SJSA1 (cell line): ENCODE data around the gene ANKRD13D. TPM values are rescaled to one million over a fixed set of nuclear protein-coding genes. Genes with fewer than 3 reads are reported as not detected.
A peak's percentile ranks its signal among the peaks of the same experiment; 100 is the strongest.

Experiments
- DNase-seq, 2 experiments: peaks; one replicate each; pipeline ENCODE4 v3.0.0-alpha.2; 2015 to 2020; ENCODE audit warnings: low spot score in 2 of 2, low read depth in 1 of 2
- H3K27ac ChIP-seq: fragments of 250-450 bp; sonication (Bioruptor Pico); 2 replicates; pipeline ENCODE4 v1.5.1; 2020; ENCODE audit warnings: mild to moderate bottlenecking, moderate library complexity
- H3K27me3 ChIP-seq: fragments of 250-450 bp; sonication (Bioruptor Pico); replicated peaks from 2 replicates; pipeline ENCODE4 v1.5.1; 2020; ENCODE audit warnings: mild to moderate bottlenecking, moderate library complexity
- H3K36me3 ChIP-seq: fragments of 250-450 bp; sonication (Bioruptor Pico); 2 replicates; pipeline ENCODE4 v1.5.1; 2020; ENCODE audit warnings: mild to moderate bottlenecking
- H3K4me1 ChIP-seq: fragments of 250-450 bp; sonication (Bioruptor Pico); replicated peaks from 2 replicates; pipeline ENCODE4 v1.6.1; 2021; ENCODE audit warnings: mild to moderate bottlenecking
- H3K4me3 ChIP-seq: fragments of 250-450 bp; sonication (Bioruptor Pico); 2 replicates; pipeline ENCODE4 v1.5.1; 2020; ENCODE audit warnings: mild to moderate bottlenecking
- H3K9me3 ChIP-seq: fragments of 250-450 bp; sonication (Bioruptor Pico); replicated peaks from 2 replicates; pipeline ENCODE4 v1.5.1; 2020; ENCODE audit warnings: mild to moderate bottlenecking
- total RNA-seq: library from RNA; depleted of rRNA; stranded (reverse); fragments of >200 nt; shearing (Covaris generic); gene quantifications from 2 replicates; pipeline ENCODE4 v1.2.3, GENCODE V29; 2014

ANKRD13D gene
- total RNA-seq, 1 experiment from 2014 or later, result 40.2 TPM

DNA sequence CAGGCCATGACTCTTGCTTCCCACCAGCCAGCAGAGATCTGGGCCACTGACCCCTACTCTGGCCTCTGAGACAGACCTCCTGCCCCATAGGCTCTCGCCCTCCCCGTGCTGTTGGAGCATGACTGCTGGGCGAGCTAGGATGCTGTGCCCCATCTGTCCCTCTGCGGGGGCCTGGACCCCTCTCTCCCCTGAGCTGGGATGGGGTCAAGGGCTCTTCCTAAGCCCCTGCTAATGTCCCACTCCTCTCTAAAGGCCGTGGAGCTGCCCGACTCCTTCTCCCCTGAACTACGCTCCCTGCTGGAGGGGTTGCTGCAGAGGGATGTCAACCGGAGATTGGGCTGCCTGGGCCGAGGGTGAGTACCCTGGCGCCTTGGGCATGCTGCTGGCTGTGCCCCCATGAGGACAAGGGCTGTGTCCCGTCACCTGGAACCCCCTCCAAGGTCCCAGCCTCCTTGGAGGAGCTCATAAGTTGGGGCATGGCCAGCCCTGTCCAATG is 6.2 kb upstream of the ANKRD13D start:
- H3K27me3 ChIP-seq, result no peaks in the 10 kb centered on the region
- H3K27ac ChIP-seq, result no peak overlapping the region
- no peak overlapping the region for H3K4me3 ChIP-seq
- DNase-seq, result no peak
- H3K36me3 ChIP-seq, result peaks cover 100% of the 10 kb centered on the region
- no peaks in the 10 kb centered on the region for H3K9me3 ChIP-seq
- H3K4me1 ChIP-seq, result peaks cover 14% of the 10 kb centered on the region

DNA sequence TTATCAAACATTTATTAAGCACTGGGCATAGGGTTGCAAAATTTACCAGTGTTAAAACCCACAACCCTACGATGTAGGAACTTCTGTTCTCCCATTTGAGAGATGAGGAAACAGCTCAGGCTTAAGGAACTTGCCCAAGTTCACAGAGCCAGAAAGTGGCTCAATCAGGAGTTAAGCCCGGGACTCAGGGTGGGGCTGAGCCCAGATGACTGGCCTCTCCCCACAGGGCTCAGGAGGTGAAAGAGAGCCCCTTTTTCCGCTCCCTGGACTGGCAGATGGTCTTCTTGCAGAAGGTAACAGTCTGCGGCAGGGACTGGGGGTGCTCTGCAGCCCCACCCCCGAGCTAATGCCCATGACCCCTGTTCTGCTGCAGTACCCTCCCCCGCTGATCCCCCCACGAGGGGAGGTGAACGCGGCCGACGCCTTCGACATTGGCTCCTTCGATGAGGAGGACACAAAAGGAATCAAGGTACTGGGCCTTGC is 5.6 kb upstream of the ANKRD13D start:
- Histone ChIP-seq H3K27me3 (no peaks in the 10 kb centered on the region), H3K9me3 (no peaks in the 10 kb centered on the region), H3K27ac (no peak overlapping the region), H3K4me1 (peaks cover 16% of the 10 kb centered on the region), H3K36me3 (peaks cover 97% of the 10 kb centered on the region), H3K4me3 (no peak overlapping the region)
- DNase-seq, result no peak

DNA sequence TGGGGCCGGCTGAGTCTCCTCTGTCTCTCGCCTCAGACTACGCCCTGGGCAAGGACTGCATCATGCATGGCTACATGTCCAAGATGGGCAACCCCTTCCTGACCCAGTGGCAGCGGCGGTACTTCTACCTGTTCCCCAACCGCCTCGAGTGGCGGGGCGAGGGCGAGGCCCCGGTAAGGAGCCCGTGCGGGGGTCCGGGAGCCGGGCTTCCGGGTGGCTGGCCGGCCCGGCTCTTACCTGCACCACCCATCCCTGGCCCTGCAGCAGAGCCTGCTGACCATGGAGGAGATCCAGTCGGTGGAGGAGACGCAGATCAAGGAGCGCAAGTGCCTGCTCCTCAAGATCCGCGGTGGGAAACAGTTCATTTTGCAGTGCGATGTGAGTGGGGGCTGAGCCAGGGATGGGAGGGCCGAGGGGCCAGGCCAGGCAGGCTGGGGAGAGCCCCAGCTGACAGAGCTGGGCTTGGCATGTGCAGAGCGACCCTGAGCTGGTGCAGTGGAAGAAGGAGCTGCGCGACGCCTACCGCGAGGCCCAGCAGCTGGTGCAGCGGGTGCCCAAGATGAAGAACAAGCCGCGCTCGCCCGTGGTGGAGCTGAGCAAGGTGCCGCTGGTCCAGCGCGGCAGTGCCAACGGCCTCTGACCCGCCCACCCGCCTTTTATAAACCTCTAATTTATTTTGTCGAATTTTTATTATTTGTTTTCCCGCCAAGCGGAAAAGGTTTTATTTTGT is 4.1 kb upstream of the ANKRD13D start:
- H3K9me3 ChIP-seq, result no peaks in the 10 kb centered on the region
- peaks cover 24% of the 10 kb centered on the region for H3K4me1 ChIP-seq
- H3K4me3 ChIP-seq, result no peak overlapping the region
- H3K36me3 ChIP-seq, result peaks cover 91% of the 10 kb centered on the region
- no peak overlapping the region for H3K27ac ChIP-seq
- DNase-seq, result no peak
- H3K27me3 ChIP-seq, result no peaks in the 10 kb centered on the region

GRCh38 chr11:67285541-67286498 is 3.3 kb upstream of the ANKRD13D start:
- peaks cover 29% of the 10 kb centered on the region for H3K4me1 ChIP-seq
- no peak for DNase-seq
- no peaks in the 10 kb centered on the region for H3K27me3 ChIP-seq
- no peak overlapping the region for H3K4me3 ChIP-seq
- H3K9me3 ChIP-seq, result no peaks in the 10 kb centered on the region
- H3K36me3 ChIP-seq, result peaks cover 91% of the 10 kb centered on the region
- no peak overlapping the region for H3K27ac ChIP-seq

DNA sequence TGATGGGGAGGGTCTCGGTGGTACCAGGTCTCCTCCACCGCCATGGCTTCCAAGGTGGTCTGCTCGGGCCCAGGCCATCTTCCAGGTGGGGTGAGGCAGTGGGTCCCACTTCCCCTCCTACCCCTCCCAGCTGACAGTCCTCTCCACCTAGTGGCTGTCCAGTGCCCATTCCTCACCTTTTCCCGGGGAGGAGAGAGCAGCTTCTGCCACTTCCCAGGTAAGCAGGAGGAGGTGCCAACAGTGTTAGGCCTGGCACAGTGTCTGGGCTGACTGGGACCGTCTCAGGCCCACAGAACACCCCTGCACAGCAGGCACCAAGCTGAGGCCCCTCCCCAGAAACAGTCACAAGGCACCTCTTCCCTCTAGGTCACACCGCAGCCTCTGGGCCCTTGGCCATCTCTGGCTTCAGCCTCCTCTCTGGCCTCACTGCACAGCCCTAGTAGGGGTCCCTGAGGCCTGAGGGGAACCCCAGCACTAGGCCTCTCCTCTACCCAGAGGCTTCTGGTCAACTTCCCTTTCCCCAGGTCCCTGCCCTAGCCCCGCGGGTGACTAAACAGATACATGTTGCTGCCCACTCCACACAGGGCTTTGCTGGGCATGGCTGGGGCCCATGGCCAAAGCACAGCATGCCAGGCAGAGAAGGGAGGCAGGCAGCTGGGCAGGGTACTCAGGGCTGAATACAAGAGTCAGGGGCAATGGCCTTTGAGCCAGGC is 2.3 kb upstream of the ANKRD13D start:
- Histone ChIP-seq H3K36me3 (peaks cover 91% of the 10 kb centered on the region), H3K4me1 (peaks cover 29% of the 10 kb centered on the region), H3K27ac (no peak overlapping the region), H3K27me3 (no peaks in the 10 kb centered on the region), H3K9me3 (no peaks in the 10 kb centered on the region), H3K4me3 (no peak overlapping the region)
- DNase-seq, result no peak

- Histone ChIP-seq H3K27ac (peak overlapping the region; percentile 79), H3K9me3 (no peaks in the 10 kb centered on the region), H3K4me1 (peaks cover 29% of the 10 kb centered on the region), H3K36me3 (peaks cover 89% of the 10 kb centered on the region), H3K27me3 (no peaks in the 10 kb centered on the region), H3K4me3 (peak overlapping the region; percentile 72)
- DNase-seq, result peak in 1 of 2 experiments; percentile 34
Observed at GRCh38 chr11:67287355-67288197, 1.5 kb upstream of the ANKRD13D start.

GRCh38 chr11:67288198-67288451 is 978 bp upstream of the ANKRD13D start:
- Histone ChIP-seq H3K27me3 (no peaks in the 10 kb centered on the region), H3K9me3 (no peaks in the 10 kb centered on the region), H3K27ac (peak overlapping the region; percentile 79), H3K4me3 (peak overlapping the region; percentile 72), H3K4me1 (peaks cover 33% of the 10 kb centered on the region), H3K36me3 (peaks cover 89% of the 10 kb centered on the region)
- no peak for DNase-seq

GRCh38 chr11:67288452-67289225 is 464 bp upstream of the ANKRD13D start:
- Histone ChIP-seq H3K4me3 (peak overlapping the region; percentile 72), H3K27ac (peak overlapping the region; percentile 79), H3K4me1 (peaks cover 34% of the 10 kb centered on the region), H3K27me3 (no peaks in the 10 kb centered on the region), H3K36me3 (peaks cover 87% of the 10 kb centered on the region), H3K9me3 (no peaks in the 10 kb centered on the region)
- peak; percentile 96 to 99 for DNase-seq

DNA sequence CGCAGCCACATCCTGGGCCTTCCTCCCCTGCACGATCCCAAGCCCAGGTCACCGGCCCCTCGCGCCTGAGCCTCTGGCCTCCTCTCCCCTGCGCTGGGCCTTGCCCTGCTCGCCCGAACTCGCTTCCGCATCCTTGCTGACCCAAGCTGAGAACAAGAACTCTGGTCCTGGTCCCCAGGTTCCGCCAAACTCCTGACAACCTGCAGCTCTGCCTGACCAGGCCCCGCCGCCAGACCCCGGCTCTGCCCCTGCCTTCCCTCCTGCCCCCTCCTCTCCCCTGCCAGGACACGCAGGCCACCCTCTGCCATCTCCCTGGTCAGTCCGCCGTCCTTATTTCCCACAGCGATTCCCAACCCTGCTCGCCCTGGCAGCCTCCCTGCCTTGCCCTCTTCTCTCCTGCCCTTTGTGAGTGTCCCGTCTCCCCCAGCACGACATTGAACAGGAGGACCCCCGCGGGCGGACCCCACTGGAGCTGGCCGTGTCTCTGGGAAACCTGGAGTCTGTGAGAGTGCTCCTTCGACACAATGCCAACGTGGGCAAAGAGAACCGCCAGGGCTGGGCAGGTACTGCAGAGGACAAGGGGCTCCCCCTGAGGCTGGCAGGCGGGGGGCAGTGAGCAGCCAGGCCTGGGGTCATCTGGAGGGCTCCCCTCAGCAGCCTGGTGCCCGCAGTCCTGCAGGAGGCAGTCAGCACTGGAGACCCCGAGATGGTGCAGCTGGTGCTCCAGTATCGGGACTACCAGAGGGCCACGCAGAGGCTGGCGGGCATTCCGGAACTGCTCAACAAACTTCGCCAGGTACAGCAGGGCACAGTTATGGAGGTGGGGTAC is 762 bp downstream of the ANKRD13D start:
- H3K4me1 ChIP-seq, result peaks cover 34% of the 10 kb centered on the region
- H3K36me3 ChIP-seq, result peaks cover 87% of the 10 kb centered on the region
- peak overlapping the region; percentile 18 for H3K27ac ChIP-seq
- H3K9me3 ChIP-seq, result peaks cover 2% of the 10 kb centered on the region; the same call in 1 of the 2 replicates
- no peaks in the 10 kb centered on the region for H3K27me3 ChIP-seq
- DNase-seq, result peak in 1 of 2 experiments; percentile 47
- peak overlapping the region; percentile 72 for H3K4me3 ChIP-seq

DNA sequence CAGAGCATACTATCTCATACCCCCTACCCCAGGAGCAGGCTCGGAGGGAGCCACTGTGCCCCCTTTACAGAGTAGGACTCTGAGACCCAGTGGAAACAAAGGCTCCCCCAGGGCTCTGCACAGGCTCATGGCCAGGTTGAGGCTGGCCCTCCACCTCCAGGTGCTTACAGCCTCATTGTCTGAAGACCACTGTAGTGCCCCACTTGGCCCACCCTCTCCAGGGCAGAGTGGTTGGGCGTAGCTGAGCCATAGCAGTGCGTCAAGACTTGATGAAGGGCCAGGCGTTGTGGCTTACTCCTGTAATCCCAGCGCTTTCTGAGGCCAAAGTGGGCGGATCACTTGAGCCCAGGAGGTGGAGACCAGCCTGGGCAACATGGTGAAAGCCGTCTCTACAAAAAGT is 1.7 kb downstream of the ANKRD13D start:
- Histone ChIP-seq H3K36me3 (peaks cover 87% of the 10 kb centered on the region), H3K9me3 (peaks cover 11% of the 10 kb centered on the region), H3K4me3 (no peak overlapping the region), H3K27me3 (no peaks in the 10 kb centered on the region), H3K4me1 (peaks cover 34% of the 10 kb centered on the region), H3K27ac (no peak overlapping the region)
- no peak for DNase-seq

GRCh38 chr11:67291481-67292381 is 2.6 kb downstream of the ANKRD13D start:
- peaks cover 12% of the 10 kb centered on the region for H3K9me3 ChIP-seq
- H3K4me3 ChIP-seq, result no peak overlapping the region
- H3K36me3 ChIP-seq, result peaks cover 87% of the 10 kb centered on the region
- no peak overlapping the region for H3K27ac ChIP-seq
- no peak for DNase-seq
- peaks cover 34% of the 10 kb centered on the region for H3K4me1 ChIP-seq
- no peaks in the 10 kb centered on the region for H3K27me3 ChIP-seq
